GM21381 (cell line): ENCODE measurements around the gene FGD3.
"Not testable (repeated sequence)": the region's sequence is repeated elsewhere in the genome, so short reads cannot be mapped to it uniquely, and the experiment has no call there.

Experiments used
- ATAC-seq: cut with Tn5 transposase; IDR thresholded peaks from one replicate; pipeline ENCODE4 v1.9.1; 2021; ENCODE audit warnings: mild to moderate bottlenecking, moderate library complexity; ENCODE audit not compliant: unreplicated experiment

The FGD3 gene

GRCh38 chr9:92947268-92948037 is at the start of gene FGD3:
Gene FGD3 (plus strand): TSS chr9:92947523. CDS start chr9:92976257, 28,734 bp downstream.
- ATAC-seq, result no peak

- ATAC-seq, result not testable (repeated sequence)
These were observed 42.2 kb upstream of the FGD3 start for GRCh38 chr9:92905137-92905536.

- no peak for ATAC-seq
These were observed 35.5 kb upstream of the FGD3 start for GRCh38 chr9:92911511-92912475.

- no peak for ATAC-seq
These were observed 30.0 kb upstream of the FGD3 start for GRCh38 chr9:92917176-92917800.

- no peak for ATAC-seq
These were observed 26.9 kb upstream of the FGD3 start for GRCh38 chr9:92920437-92920836.

- no peak for ATAC-seq
These were observed 15.7 kb upstream of the FGD3 start for GRCh38 chr9:92931606-92932005.

GRCh38 chr9:92934321-92934720 is 13.0 kb upstream of the FGD3 start:
- ATAC-seq, result no peak

- ATAC-seq, result no peak
These were observed 9.3 kb upstream of the FGD3 start for GRCh38 chr9:92938025-92938424.

GRCh38 chr9:92941861-92942260 is 5.5 kb upstream of the FGD3 start:
- ATAC-seq, result no peak

- no peak for ATAC-seq
These were observed 4.4 kb upstream of the FGD3 start for GRCh38 chr9:92942688-92943616.

- ATAC-seq, result no peak
These were observed 2.4 kb upstream of the FGD3 start for GRCh38 chr9:92944921-92945320.

GRCh38 chr9:92945796-92946195 is 1.5 kb upstream of the FGD3 start:
- no peak for ATAC-seq

GRCh38 chr9:92948038-92948534 is 763 bp downstream of the FGD3 start:
- ATAC-seq, result no peak

GRCh38 chr9:92948632-92949031 is 1.3 kb downstream of the FGD3 start:
- ATAC-seq, result no peak

GRCh38 chr9:92949266-92949982 is 2.1 kb downstream of the FGD3 start:
- no peak for ATAC-seq

- ATAC-seq, result no peak
These were observed 3.1 kb downstream of the FGD3 start for GRCh38 chr9:92950359-92950955.

- ATAC-seq, result no peak
These were observed 5.7 kb downstream of the FGD3 start for GRCh38 chr9:92952906-92953610.

- ATAC-seq, result no peak
These were observed 6.9 kb downstream of the FGD3 start for GRCh38 chr9:92954049-92954861.
